K562 (cell line): ENCODE results near the gene ZC3H10.

Experiments
- BRCA1 ChIP-seq, 2 experiments: fragments of 450-650 bp in 1 of 2; sonication (generic) in 1 of 2; formaldehyde crosslinking in 1 of 2; IDR thresholded peaks; 2 replicates each; pipeline versions ENCODE4 v1.5.0 to v1.6.1; 2017 to 2020; ENCODE audit warnings: mild to moderate bottlenecking in 1 of 2, missing genetic modification reagents in 1 of 2
- CTCF ChIP-seq, 3 experiments: IDR thresholded peaks in 2 of 3; conservative IDR thresholded peaks in 1 of 3; 2 replicates each; pipeline ENCODE4 v1.5.1; 2011 to 2012; ENCODE audit warnings: low read length in 3 of 3, mild to moderate bottlenecking in 3 of 3, control low read depth in 2 of 3, improper control_type of control experiment in 1 of 3, inconsistent platforms in 1 of 3, low read depth in 1 of 3, mixed read lengths in 1 of 3, moderate library complexity in 1 of 3; ENCODE audit not compliant: insufficient read depth in 2 of 3
- FOXK1 ChIP-seq: sonication (generic); formaldehyde crosslinking; IDR thresholded peaks from 2 replicates; pipeline ENCODE4 v1.8.0; 2022; ENCODE audit warnings: missing genetic modification reagents, mild to moderate bottlenecking, borderline replicate concordance
- GABPA ChIP-seq: fragments of 200-800 bp; sonication (Bioruptor generic); conservative IDR thresholded peaks from 2 replicates; pipeline ENCODE4 v1.6.1; 2016; ENCODE audit warnings: low read depth, missing genetic modification characterization, missing compliant biosample characterization
- HSF4 ChIP-seq: fragments of 250-450 bp; sonication (Bioruptor Pico); IDR thresholded peaks from 2 replicates; pipeline ENCODE4 v2.1.2; 2022; ENCODE audit warnings: mild to moderate bottlenecking, moderate library complexity, borderline replicate concordance
- KLF1 ChIP-seq: fragments of 450-650 bp; IDR thresholded peaks from 2 replicates; pipeline ENCODE4 v1.6.1; 2016; ENCODE audit warnings: missing genetic modification characterization, missing compliant biosample characterization
- PHF21A ChIP-seq: fragments of 450-650 bp; IDR thresholded peaks from 2 replicates; pipeline ENCODE4 v1.6.1; 2017; ENCODE audit warnings: low read depth, borderline replicate concordance
- SMARCA4 ChIP-seq: fragments of 450-650 bp; IDR thresholded peaks from 2 replicates; pipeline ENCODE4 v1.6.1; 2016
- SRSF7 ChIP-seq: fragments of 200-400 bp; formaldehyde crosslinking; optimal IDR thresholded peaks from 2 replicates; pipeline ENCODE3; 2017; ENCODE audit warnings: mild to moderate bottlenecking, low read depth, low read length
- TCF7L2 ChIP-seq: fragments of 150-350 bp; IDR thresholded peaks from 2 replicates; pipeline ENCODE4 v1.6.1; 2016; ENCODE audit warnings: low read depth, mild to moderate bottlenecking, low read length, moderate library complexity
- ZBTB1 ChIP-seq: sonication (generic); formaldehyde crosslinking; IDR thresholded peaks from 2 replicates; pipeline ENCODE4 v1.8.1; 2023; ENCODE audit warnings: missing genetic modification reagents, low read depth, mild to moderate bottlenecking, borderline replicate concordance

- no peak for TF ChIP-seq BRCA1 (IDR thresholded peaks at IDR 0.05)
- no peak for TF ChIP-seq BRCA1 (CRISPR knock-in tag; IDR thresholded peaks at IDR 0.05)
- TF ChIP-seq TCF7L2: no peak
- no peak for TF ChIP-seq SRSF7
- TF ChIP-seq KLF1: no peak
- TF ChIP-seq PHF21A: no peak
- no peak for TF ChIP-seq FOXK1 (CRISPR knock-in tag)
- no peak for TF ChIP-seq CTCF (IDR thresholded peaks at IDR 0.05 in 2 of 3, conservative IDR thresholded peaks at IDR 0.05 in 1 of 3; ENCODE audit: insufficient read depth in 2 of 3, low read depth in 1 of 3, low read length in 3 of 3)
- TF ChIP-seq HSF4 (CRISPR knock-in tag): no peak
- TF ChIP-seq GABPA: no peak
- TF ChIP-seq SMARCA4: no peak
- no peak for TF ChIP-seq ZBTB1 (CRISPR knock-in tag)
Measured at GRCh38 chr12:56152756-56153677, 35.0 kb downstream of the ZC3H10 start.
